CD14-positive monocyte (primary cell): Measurements from ENCODE around the gene PPOX. TPM values are rescaled to one million over a fixed set of nuclear protein-coding genes. Genes with fewer than 3 reads are reported as not detected.

Experiments used
- DNase-seq, 3 donors: peaks; one replicate each; pipeline ENCODE4 v3.0.0-alpha.2; 2011 to 2022
- H2AFZ ChIP-seq: 2 replicates; pipeline ENCODE4 v1.6.0; 2012; ENCODE audit warnings: mild to moderate bottlenecking, low read depth, low read length, inconsistent platforms; ENCODE audit not compliant: insufficient read depth, poor library complexity, severe bottlenecking
- H3K27ac ChIP-seq, 2 donors: 1 replicate in 1 of 2; 2 replicates in 1 of 2; pipeline ENCODE4 v1.5.1; 2012 to 2013; ENCODE audit warnings: low read length in 2 of 2, control low read depth in 1 of 2, inconsistent platforms in 1 of 2, low read depth in 1 of 2, mild to moderate bottlenecking in 1 of 2
- H3K27me3 ChIP-seq, 2 donors: one replicate each; pipeline versions ENCODE4 v1.6.0 to v1.6.1; 2011 to 2013; ENCODE audit warnings: low read length in 2 of 2; ENCODE audit not compliant: control insufficient read depth in 2 of 2, insufficient read depth in 2 of 2
- H3K36me3 ChIP-seq, 2 donors: replicated peaks in 1 of 2; 1 replicate in 1 of 2; 2 replicates in 1 of 2; pipeline versions ENCODE4 v1.5.1 to v1.6.1; 2012 to 2013; ENCODE audit warnings: low read length in 2 of 2, control low read depth in 1 of 2, inconsistent platforms in 1 of 2, mild to moderate bottlenecking in 1 of 2; ENCODE audit not compliant: insufficient read depth in 2 of 2, control insufficient read depth in 1 of 2
- H3K4me1 ChIP-seq, 2 donors: 1 replicate in 1 of 2; 2 replicates in 1 of 2; pipeline versions ENCODE4 v1.5.1 to v1.6.1; 2012 to 2013; ENCODE audit warnings: low read length in 2 of 2, control low read depth in 1 of 2, inconsistent platforms in 1 of 2, mild to moderate bottlenecking in 1 of 2, moderate library complexity in 1 of 2; ENCODE audit not compliant: insufficient read depth in 2 of 2, control insufficient read depth in 1 of 2
- H3K4me2 ChIP-seq: replicated peaks from 2 replicates; pipeline ENCODE3; 2012; ENCODE audit warnings: low read length, moderate library complexity, mild to moderate bottlenecking; ENCODE audit not compliant: poor library complexity, severe bottlenecking; ENCODE audit errors: extremely low read depth
- H3K4me3 ChIP-seq, 3 experiments: fragments of 200-600 bp in 1 of 3; sonication (generic) in 1 of 3; replicated peaks in 1 of 3; 1 replicate in 2 of 3; 2 replicates in 1 of 3; pipeline ENCODE4 v1.5.1; 2011 to 2013; ENCODE audit warnings: low read length in 3 of 3, mild to moderate bottlenecking in 3 of 3, control low read depth in 2 of 3, low read depth in 2 of 3, inconsistent platforms in 1 of 3, moderate library complexity in 1 of 3
- H3K79me2 ChIP-seq: 2 replicates; pipeline ENCODE4 v1.6.0; 2012; ENCODE audit warnings: mild to moderate bottlenecking, control low read depth, inconsistent platforms, low read length, moderate library complexity; ENCODE audit not compliant: insufficient read depth
- H3K9ac ChIP-seq: 2 replicates; pipeline ENCODE4 v1.6.0; 2017; ENCODE audit warnings: low read length, mild to moderate bottlenecking; ENCODE audit not compliant: insufficient read depth, poor library complexity, severe bottlenecking
- H3K9me3 ChIP-seq, 2 donors: replicated peaks in 1 of 2; 1 replicate in 1 of 2; 2 replicates in 1 of 2; pipeline versions ENCODE4 v1.5.1 to v1.6.1; 2012 to 2013; ENCODE audit warnings: low read length in 2 of 2, control low read depth in 1 of 2; ENCODE audit not compliant: control insufficient read depth in 1 of 2, insufficient read depth in 1 of 2
- H4K20me1 ChIP-seq: 2 replicates; pipeline ENCODE4 v1.6.0; 2012; ENCODE audit warnings: mild to moderate bottlenecking, low read length, control low read depth, moderate library complexity; ENCODE audit not compliant: insufficient read depth
- H3K27ac Mint-ChIP-seq, 7 donors: one replicate each; pipeline ENCODE4 v1.8.0; 2020; ENCODE audit warnings: mild to moderate bottlenecking in 7 of 7, mixed read lengths in 7 of 7, moderate library complexity in 6 of 7, inconsistent platforms in 2 of 7
- H3K27me3 Mint-ChIP-seq, 3 donors: one replicate each; pipeline ENCODE4 v1.8.0; 2021 to 2022; ENCODE audit warnings: low read depth in 3 of 3, mild to moderate bottlenecking in 3 of 3, mixed read lengths in 3 of 3, moderate library complexity in 3 of 3, inconsistent platforms in 1 of 3
- H3K36me3 Mint-ChIP-seq, 2 donors: one replicate each; pipeline ENCODE4 v1.8.0; 2020; ENCODE audit warnings: mixed read lengths in 2 of 2, inconsistent platforms in 1 of 2, mild to moderate bottlenecking in 1 of 2
- H3K4me1 Mint-ChIP-seq: one replicate; pipeline ENCODE4 v1.8.0; 2020; ENCODE audit warnings: mild to moderate bottlenecking, mixed read lengths
- H3K4me3 Mint-ChIP-seq, 2 donors: one replicate each; pipeline ENCODE4 v1.8.0; 2020; ENCODE audit warnings: mild to moderate bottlenecking in 2 of 2, mixed read lengths in 2 of 2, moderate library complexity in 1 of 2
- H3K9me3 Mint-ChIP-seq, 7 donors: one replicate each; pipeline ENCODE4 v1.8.0; 2020 to 2022; ENCODE audit warnings: mixed read lengths in 7 of 7, mild to moderate bottlenecking in 6 of 7, moderate library complexity in 6 of 7, inconsistent platforms in 2 of 7
- CTCF ChIP-seq: fragments of 200-600 bp; IDR thresholded peaks from one replicate; pipeline ENCODE4 v1.8.0; 2022; ENCODE audit warnings: antibody characterized with exemption, mild to moderate bottlenecking
- WGBS: methylation state at CpG from one replicate; pipeline ENCODE4 v1.1.5; 2013; ENCODE audit warnings: missing lambda C conversion rate; ENCODE audit not compliant: insufficient coverage; 5-methylcytosine and 5-hydroxymethylcytosine counted together
- intact Hi-C, 2 donors: fragments of 100-400 bp; cut with micrococcal nuclease; formaldehyde crosslinking; loops; one replicate each; pipeline versions ENCODE4 v1.15.0 to v1.15.1; 2023
- polyA plus RNA-seq, 3 donors: library from polyadenylated mRNA; depleted of rRNA in 1 of 3; unstranded in 2 of 3; stranded (reverse) in 1 of 3; fragments of 300-500 nt in 2 of 3; fragments of >200 nt in 1 of 3; fragmentation: Illumina TruSeq in 2 of 3; gene quantifications; 1 replicate in 2 of 3; 2 replicates in 1 of 3; pipeline ENCODE4 v1.2.3, GENCODE V29; 2012 to 2021

Gene PPOX
- polyA plus RNA-seq, 3 donors = 10.5 to 42.6 (median 10.8) TPM

- WGBS = no CpG with 5 or more reads among the region's 2 CpGs
- DNase-seq = peak; percentile 83 to 92 (median 90)
- Mint-ChIP-seq H3K9me3 (no peaks in the 10 kb centered on the region), H3K4me1 (peaks cover 83% of the 10 kb centered on the region), H3K27me3 (peaks cover 0 to 4% (median 1%) of the 10 kb centered on the region in 3 donors), H3K27ac (peak overlapping the region; percentile 98 to 99 (median 99)), H3K4me3 (peak overlapping the region in 1 of 2 donors; percentile 64), H3K36me3 (peaks cover 0 to 4% of the 10 kb centered on the region in 2 donors)
- TF ChIP-seq CTCF = no peak
- no peaks in the 10 kb centered on the region for H4K20me1 ChIP-seq
- peaks cover 80 to 82% of the 10 kb centered on the region in 2 donors for H3K4me1 ChIP-seq
- H3K27ac ChIP-seq = peak overlapping the region; percentile 82 to 96
- no peaks in the 10 kb centered on the region for H3K27me3 ChIP-seq
- intact Hi-C loops = no loop called here
- H3K4me2 ChIP-seq = peak overlapping the region; percentile 31
- H3K79me2 ChIP-seq = no peaks in the 10 kb centered on the region
- peak overlapping the region; percentile 39 for H3K9ac ChIP-seq
- no peaks in the 10 kb centered on the region for H3K9me3 ChIP-seq
- H3K4me3 ChIP-seq = peak overlapping the region in 1 of 3 experiments; percentile 45
- H3K36me3 ChIP-seq = no peaks in the 10 kb centered on the region
- H2AFZ ChIP-seq = no peak overlapping the region
Observed at GRCh38 chr1:161185732-161186311, 19.6 kb downstream of the PPOX start.

- Histone ChIP-seq H4K20me1 (no peaks in the 10 kb centered on the region), H3K27ac (peak overlapping the region in 1 of 2 donors; percentile 96), H3K9me3 (no peaks in the 10 kb centered on the region), H3K4me2 (no peak overlapping the region), H3K79me2 (no peaks in the 10 kb centered on the region), H2AFZ (peak overlapping the region; percentile 47), H3K27me3 (no peaks in the 10 kb centered on the region), H3K4me1 (peaks cover 67 to 68% of the 10 kb centered on the region in 2 donors), H3K4me3 (no peak overlapping the region), H3K36me3 (no peaks in the 10 kb centered on the region), H3K9ac (no peak overlapping the region)
- Mint-ChIP-seq H3K9me3 (no peaks in the 10 kb centered on the region), H3K4me3 (no peak overlapping the region), H3K36me3 (peaks cover 0 to 4% of the 10 kb centered on the region in 2 donors), H3K4me1 (peaks cover 82% of the 10 kb centered on the region), H3K27ac (peak overlapping the region; percentile 31 to 99 (median 99)), H3K27me3 (peaks cover 0 to 4% (median 1%) of the 10 kb centered on the region in 3 donors)
- DNase-seq = no peak
- TF ChIP-seq CTCF = no peak
- WGBS = 0% methylated on average over 1 of the region's 3 CpGs
- intact Hi-C loops = no loop called here
Observed at GRCh38 chr1:161187311-161187710, 21.1 kb downstream of the PPOX start.
